Trophoblast cell (in vitro differentiated cells and primary cell): Measurements from ENCODE around the gene CC2D2A.
A peak's percentile ranks its signal among the peaks of the same experiment; 100 is the strongest.
"Not testable (repeated sequence)": the region's sequence is repeated elsewhere in the genome, so short reads cannot be mapped to it uniquely, and the experiment has no call there.

Source experiments
- DNase-seq, 2 donors: peaks; one replicate each; pipeline ENCODE4 v3.0.0-alpha.2; 2016
- H2AFZ ChIP-seq: 2 replicates; pipeline ENCODE4 v1.6.1; 2013; ENCODE audit warnings: low read length, moderate library complexity, mild to moderate bottlenecking; ENCODE audit not compliant: insufficient read depth, poor library complexity
- H2AK5ac ChIP-seq: 2 replicates; pipeline ENCODE4 v1.6.1; 2013; ENCODE audit warnings: mild to moderate bottlenecking, low read length
- H2BK120ac ChIP-seq: 2 replicates; pipeline ENCODE4 v1.6.1; 2013; ENCODE audit warnings: low read length, mild to moderate bottlenecking, moderate library complexity; ENCODE audit not compliant: insufficient read depth, poor library complexity
- H2BK12ac ChIP-seq: 2 replicates; pipeline ENCODE4 v1.6.1; 2013; ENCODE audit warnings: mild to moderate bottlenecking, low read length, moderate library complexity
- H2BK5ac ChIP-seq: 2 replicates; pipeline ENCODE4 v1.6.1; 2013; ENCODE audit warnings: low read length, low read depth, moderate library complexity, mild to moderate bottlenecking; ENCODE audit not compliant: poor library complexity
- H3K14ac ChIP-seq: 2 replicates; pipeline ENCODE4 v1.6.1; 2013; ENCODE audit warnings: mild to moderate bottlenecking, low read length
- H3K18ac ChIP-seq: 2 replicates; pipeline ENCODE4 v1.6.1; 2013; ENCODE audit warnings: mild to moderate bottlenecking, low read length
- H3K23ac ChIP-seq: 2 replicates; pipeline ENCODE4 v1.6.1; 2013; ENCODE audit warnings: low read length
- H3K27ac ChIP-seq: 2 replicates; pipeline ENCODE4 v1.5.1; 2013; ENCODE audit warnings: low read depth, mild to moderate bottlenecking, inconsistent platforms, low read length, moderate library complexity
- H3K27me3 ChIP-seq: 2 replicates; pipeline ENCODE4 v1.6.1; 2013; ENCODE audit warnings: inconsistent platforms, mild to moderate bottlenecking, low read length, moderate library complexity; ENCODE audit not compliant: insufficient read depth
- H3K36me3 ChIP-seq, 2 experiments: 1 replicate in 1 of 2; 2 replicates in 1 of 2; pipeline ENCODE4 v1.6.1; 2013; ENCODE audit warnings: low read length in 2 of 2, mild to moderate bottlenecking in 2 of 2, moderate library complexity in 1 of 2; ENCODE audit not compliant: insufficient read depth in 2 of 2, control insufficient read depth in 1 of 2
- H3K4ac ChIP-seq: 2 replicates; pipeline ENCODE4 v1.6.1; 2013; ENCODE audit warnings: low read depth, mild to moderate bottlenecking, low read length, moderate library complexity
- H3K4me1 ChIP-seq, 2 experiments: 1 replicate in 1 of 2; 2 replicates in 1 of 2; pipeline ENCODE4 v1.6.1; 2013; ENCODE audit warnings: low read length in 2 of 2, mild to moderate bottlenecking in 2 of 2, moderate library complexity in 1 of 2; ENCODE audit not compliant: insufficient read depth in 2 of 2, control insufficient read depth in 1 of 2
- H3K4me2 ChIP-seq: 2 replicates; pipeline ENCODE4 v1.6.1; 2013; ENCODE audit warnings: inconsistent platforms, mild to moderate bottlenecking, low read length, moderate library complexity
- H3K4me3 ChIP-seq: 2 replicates; pipeline ENCODE4 v1.5.1; 2013; ENCODE audit warnings: mild to moderate bottlenecking, low read depth, low read length, inconsistent platforms
- H3K79me1 ChIP-seq: one replicate; pipeline ENCODE4 v1.6.1; 2013; ENCODE audit warnings: low read length
- H3K79me2 ChIP-seq: 2 replicates; pipeline ENCODE4 v1.6.1; 2013; ENCODE audit warnings: low read length, mild to moderate bottlenecking; ENCODE audit not compliant: control insufficient read depth, insufficient read depth, poor library complexity
- H3K9ac ChIP-seq: 2 replicates; pipeline ENCODE4 v1.6.1; 2013; ENCODE audit warnings: mild to moderate bottlenecking, low read length
- H3K9me3 ChIP-seq: 2 replicates; pipeline ENCODE4 v1.6.1; 2013; ENCODE audit warnings: low read depth, mild to moderate bottlenecking, control low read depth, inconsistent platforms, low read length; ENCODE audit not compliant: insufficient read depth
- H4K12ac ChIP-seq: 2 replicates; pipeline ENCODE4 v1.6.1; 2013; ENCODE audit warnings: low read depth, mild to moderate bottlenecking, low read length, moderate library complexity
- H4K8ac ChIP-seq: 2 replicates; pipeline ENCODE4 v1.6.1; 2013; ENCODE audit warnings: low read depth, mild to moderate bottlenecking, low read length, moderate library complexity
- H4K91ac ChIP-seq: one replicate; pipeline ENCODE4 v1.6.1; 2013; ENCODE audit warnings: low read depth, mild to moderate bottlenecking, low read length, moderate library complexity
- WGBS: extraction: QIAGEN DNeasy Blood & Tissue Kit; methylation state at CpG from one replicate; pipeline ENCODE4 v1.1.7; 2013; ENCODE audit warnings: missing lambda C conversion rate; ENCODE audit not compliant: insufficient read length, insufficient coverage; ENCODE audit errors: extremely low coverage; 5-methylcytosine and 5-hydroxymethylcytosine counted together

Gene CC2D2A

DNA sequence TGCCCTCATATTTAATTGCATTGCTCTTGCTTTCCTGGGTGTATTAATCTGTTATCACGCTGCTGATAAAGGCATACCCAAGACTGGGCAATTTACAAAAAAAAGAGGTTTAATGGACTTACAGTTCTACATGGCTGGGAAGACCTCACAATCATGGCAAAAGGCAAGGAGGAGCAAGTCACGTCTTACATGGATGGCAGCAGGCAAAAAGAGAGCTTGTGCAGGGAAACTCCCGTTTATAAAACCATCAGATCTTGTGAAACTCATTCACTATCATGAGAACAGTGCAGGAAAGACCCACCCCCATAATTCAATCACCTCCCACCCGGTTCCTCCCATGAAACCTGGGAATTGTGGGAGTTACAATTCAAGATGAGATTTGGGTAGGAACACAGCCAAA is 48.0 kb downstream of the CC2D2A start:
- H2AFZ ChIP-seq, H3K4me3 ChIP-seq, H2BK5ac ChIP-seq, H2BK12ac ChIP-seq, H3K27ac ChIP-seq, H4K91ac ChIP-seq, H3K9me3 ChIP-seq, H3K27me3 ChIP-seq, H3K9ac ChIP-seq, H3K14ac ChIP-seq, H3K79me2 ChIP-seq, DNase-seq, H4K8ac ChIP-seq, H3K4me1 ChIP-seq, H3K4me2 ChIP-seq, H2BK120ac ChIP-seq, H2AK5ac ChIP-seq, H3K18ac ChIP-seq, H3K79me1 ChIP-seq, H3K23ac ChIP-seq, H4K12ac ChIP-seq, H3K4ac ChIP-seq, H3K36me3 ChIP-seq: not testable (repeated sequence)
- no CpG with 5 or more reads among the region's 4 CpGs for WGBS

DNA sequence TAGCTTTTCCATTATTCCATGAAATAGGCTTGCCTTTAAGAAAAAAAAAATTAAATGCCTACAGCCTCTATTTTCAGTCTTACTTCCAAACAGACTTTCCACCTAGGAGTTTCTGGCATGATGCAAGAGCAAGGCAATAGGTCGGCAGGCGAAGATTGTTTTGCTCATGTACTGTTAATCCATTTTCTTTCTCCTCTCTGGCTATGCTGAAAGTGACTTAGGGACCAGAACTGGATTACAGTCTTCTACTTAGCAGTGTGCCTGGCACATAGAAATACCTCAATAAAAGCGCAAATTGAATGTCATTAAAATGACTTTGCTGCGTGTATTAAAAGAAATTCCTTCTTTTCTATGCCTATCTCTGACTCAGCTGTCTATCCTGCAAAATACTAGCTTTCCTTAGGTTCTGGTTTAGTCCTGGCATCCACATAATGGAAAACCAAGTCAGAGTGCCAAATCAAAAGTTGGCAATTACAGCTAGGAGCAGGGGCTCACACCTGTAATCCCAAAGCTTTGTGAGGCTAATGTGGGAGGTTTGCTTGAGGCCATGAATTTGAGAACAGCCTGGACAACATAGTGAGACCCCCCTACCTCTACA is 51.9 kb downstream of the CC2D2A start:
- Histone ChIP-seq H4K8ac (no peak overlapping the region), H3K79me2 (no peaks in the 10 kb centered on the region), H3K36me3 (peaks cover 4 to 8% of the 10 kb centered on the region in 2 experiments), H3K4me2 (no peak overlapping the region), H3K18ac (no peak overlapping the region), H2AK5ac (no peak overlapping the region), H3K9ac (no peak overlapping the region), H3K79me1 (no peaks in the 10 kb centered on the region), H2BK120ac (no peak overlapping the region), H3K9me3 (peaks cover 4% of the 10 kb centered on the region), H3K4me3 (no peak overlapping the region), H3K27ac (no peak overlapping the region), H2BK12ac (no peak overlapping the region), H2BK5ac (no peak overlapping the region), H3K4me1 (peaks cover 0 to 4% of the 10 kb centered on the region in 2 experiments), H4K91ac (no peak overlapping the region), H3K27me3 (no peaks in the 10 kb centered on the region), H2AFZ (no peak overlapping the region), H3K23ac (no peak overlapping the region), H3K14ac (no peak overlapping the region), H3K4ac (no peak overlapping the region), H4K12ac (no peak overlapping the region)
- no CpG with 5 or more reads among the region's 4 CpGs for WGBS
- DNase-seq: no peak

DNA sequence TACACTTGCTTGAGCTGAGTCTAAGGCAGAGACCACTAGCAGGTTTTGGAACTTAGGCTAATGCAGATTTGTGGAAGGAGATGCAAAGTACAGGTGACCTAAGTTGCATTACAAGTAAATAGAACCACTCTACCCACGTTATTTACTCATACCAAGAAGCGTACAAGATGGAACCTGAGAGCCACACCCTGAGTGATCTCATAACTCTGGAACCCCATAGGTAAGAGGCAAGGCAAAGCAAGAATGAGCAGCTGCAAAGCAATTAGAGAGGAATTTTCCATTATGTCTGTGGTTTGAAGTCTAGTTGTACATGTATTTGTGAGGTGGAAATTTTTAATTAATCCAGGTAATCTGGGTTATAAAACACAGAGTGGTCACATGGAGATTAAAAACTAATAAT is 55.4 kb downstream of the CC2D2A start:
- Histone ChIP-seq H3K9ac (no peak overlapping the region), H4K91ac (no peak overlapping the region), H3K79me1 (no peaks in the 10 kb centered on the region), H2BK120ac (no peak overlapping the region), H3K27me3 (no peaks in the 10 kb centered on the region), H4K8ac (no peak overlapping the region), H2BK12ac (no peak overlapping the region), H3K36me3 (no peaks in the 10 kb centered on the region), H3K79me2 (no peaks in the 10 kb centered on the region), H3K4me2 (no peak overlapping the region), H2AFZ (no peak overlapping the region), H4K12ac (no peak overlapping the region), H3K27ac (no peak overlapping the region), H2AK5ac (no peak overlapping the region), H3K9me3 (no peaks in the 10 kb centered on the region), H3K4me1 (peaks cover 0 to 4% of the 10 kb centered on the region in 2 experiments), H3K23ac (no peak overlapping the region), H3K14ac (no peak overlapping the region), H3K4ac (no peak overlapping the region), H3K18ac (no peak overlapping the region), H2BK5ac (no peak overlapping the region), H3K4me3 (no peak overlapping the region)
- peak; percentile 49 to 88 for DNase-seq
- no CpG with 5 or more reads among the region's 2 CpGs for WGBS

DNA sequence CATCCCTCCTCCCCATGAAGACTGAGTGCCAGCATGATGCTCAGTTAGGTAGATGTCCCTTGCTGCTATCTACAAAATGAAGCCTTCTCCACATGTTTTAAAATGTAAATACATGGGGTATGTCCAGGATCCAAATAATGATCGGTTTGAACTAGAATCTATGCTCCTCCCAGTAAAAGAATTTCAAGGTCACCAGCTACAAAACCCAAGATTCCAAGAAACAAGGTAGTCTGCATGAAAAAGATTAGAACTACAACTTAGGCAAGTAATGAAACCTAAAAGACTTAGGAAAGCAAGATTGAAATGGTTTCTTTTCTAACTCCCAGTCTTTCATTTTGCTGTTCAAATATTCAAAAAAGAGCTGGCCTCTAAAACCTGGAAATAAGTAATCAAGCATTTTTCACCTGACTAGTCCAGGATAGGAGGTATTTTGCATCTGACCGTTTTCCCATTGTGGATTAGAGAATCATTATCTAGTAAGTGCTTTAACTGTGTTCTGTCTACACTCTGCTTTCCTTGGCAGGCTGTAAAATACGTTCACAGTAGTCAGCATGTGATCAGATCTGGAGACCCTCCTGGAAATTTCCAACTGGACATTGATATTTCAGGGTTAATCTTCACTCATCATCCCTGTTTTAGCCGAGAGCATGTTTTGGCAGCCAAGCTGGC is 57.4 kb downstream of the CC2D2A start:
- Histone ChIP-seq H2BK120ac (no peak overlapping the region), H3K14ac (no peak overlapping the region), H3K27me3 (no peaks in the 10 kb centered on the region), H4K91ac (no peak overlapping the region), H3K4me1 (peaks cover 0 to 4% of the 10 kb centered on the region in 2 experiments), H3K79me1 (no peaks in the 10 kb centered on the region), H3K4me2 (no peak overlapping the region), H2BK12ac (no peak overlapping the region), H3K4ac (no peak overlapping the region), H3K79me2 (no peaks in the 10 kb centered on the region), H3K4me3 (no peak overlapping the region), H3K36me3 (no peaks in the 10 kb centered on the region), H4K8ac (no peak overlapping the region), H3K9me3 (no peaks in the 10 kb centered on the region), H2AK5ac (no peak overlapping the region), H3K27ac (no peak overlapping the region), H3K18ac (no peak overlapping the region), H2AFZ (no peak overlapping the region), H3K23ac (no peak overlapping the region), H4K12ac (no peak overlapping the region), H3K9ac (no peak overlapping the region), H2BK5ac (no peak overlapping the region)
- DNase-seq: no peak
- WGBS: no CpG with 5 or more reads among the region's 4 CpGs
